Rectal smooth muscle tissue (tissue), 1 donor: ENCODE data around the gene BCL2L11.

Experiments
- H3K27ac ChIP-seq: one replicate; pipeline ENCODE4 v1.7.0; 2013; ENCODE audit warnings: low read depth, low read length, inconsistent platforms
- H3K27me3 ChIP-seq: one replicate; pipeline ENCODE4 v1.7.0; 2013; ENCODE audit warnings: low read length; ENCODE audit not compliant: control insufficient read depth, insufficient read depth
- H3K36me3 ChIP-seq: one replicate; pipeline ENCODE4 v1.7.0; 2013; ENCODE audit warnings: low read length; ENCODE audit not compliant: control insufficient read depth, insufficient read depth
- H3K4me1 ChIP-seq: one replicate; pipeline ENCODE4 v1.7.0; 2013; ENCODE audit warnings: low read length; ENCODE audit not compliant: control insufficient read depth, insufficient read depth
- H3K4me3 ChIP-seq: one replicate; pipeline ENCODE4 v1.7.0; 2013; ENCODE audit warnings: low read length
- H3K9ac ChIP-seq: one replicate; pipeline ENCODE4 v1.7.0; 2013; ENCODE audit warnings: low read length

Gene BCL2L11

DNA sequence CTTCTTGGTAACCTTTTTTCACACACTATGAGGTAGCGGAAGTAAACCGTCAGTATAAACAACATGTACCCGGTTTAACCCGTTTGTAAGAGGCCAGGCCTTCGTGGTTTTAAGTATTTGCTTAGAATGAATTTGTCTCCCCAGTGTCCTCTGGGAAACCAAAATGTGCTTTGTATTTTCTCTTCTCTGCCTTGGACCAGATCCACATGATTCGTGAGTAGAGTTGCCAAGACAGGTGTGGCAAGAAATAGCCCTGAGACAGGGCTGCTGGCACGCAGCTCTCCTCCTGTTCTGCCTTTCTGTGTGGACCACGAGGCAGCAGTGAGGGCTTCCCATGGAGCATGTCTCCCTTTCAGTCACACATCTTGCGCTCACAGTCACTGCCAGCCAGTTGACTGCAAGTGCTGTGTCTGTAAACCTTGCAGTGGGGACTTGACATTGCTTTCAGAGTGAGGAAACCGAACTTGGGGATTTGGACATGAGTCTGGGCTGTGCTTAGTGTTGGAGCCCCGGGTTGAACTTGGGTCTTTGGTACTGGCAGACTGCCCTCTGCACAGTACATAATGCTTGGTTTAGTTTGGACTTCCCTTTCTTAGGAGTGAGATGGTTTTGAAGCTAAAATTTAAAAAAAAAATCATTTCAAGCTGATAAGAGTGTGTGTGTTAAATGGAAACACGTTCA, 19.1 kb downstream of the BCL2L11 start:
- Histone ChIP-seq H3K27me3 (no peaks in the 10 kb centered on the region), H3K9ac (no peak overlapping the region), H3K27ac (no peak overlapping the region), H3K4me1 (no peaks in the 10 kb centered on the region), H3K36me3 (no peaks in the 10 kb centered on the region), H3K4me3 (no peak overlapping the region)

DNA sequence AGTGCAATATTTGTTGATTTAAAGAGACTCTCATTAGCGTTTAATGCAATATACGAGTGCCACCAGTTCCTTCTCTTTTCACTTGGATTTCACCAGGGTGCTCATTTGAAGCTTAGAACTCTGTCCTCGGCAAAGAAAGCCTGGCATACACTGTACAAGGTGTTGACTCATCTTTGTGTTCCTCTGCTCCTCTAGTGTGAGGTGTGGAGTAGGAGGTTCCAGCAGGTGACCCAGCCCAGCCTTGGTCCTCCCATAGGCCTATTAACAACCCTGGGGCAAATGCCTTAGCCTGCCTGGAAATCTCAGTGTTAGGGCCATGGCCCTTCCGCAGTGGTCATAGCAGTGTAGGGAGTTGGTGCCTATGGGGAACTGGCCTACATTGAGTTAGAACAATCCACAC, 20.1 kb downstream of the BCL2L11 start:
- no peaks in the 10 kb centered on the region for H3K4me1 ChIP-seq
- no peak overlapping the region for H3K4me3 ChIP-seq
- H3K27me3 ChIP-seq: no peaks in the 10 kb centered on the region
- no peak overlapping the region for H3K9ac ChIP-seq
- H3K36me3 ChIP-seq: no peaks in the 10 kb centered on the region
- no peak overlapping the region for H3K27ac ChIP-seq

DNA sequence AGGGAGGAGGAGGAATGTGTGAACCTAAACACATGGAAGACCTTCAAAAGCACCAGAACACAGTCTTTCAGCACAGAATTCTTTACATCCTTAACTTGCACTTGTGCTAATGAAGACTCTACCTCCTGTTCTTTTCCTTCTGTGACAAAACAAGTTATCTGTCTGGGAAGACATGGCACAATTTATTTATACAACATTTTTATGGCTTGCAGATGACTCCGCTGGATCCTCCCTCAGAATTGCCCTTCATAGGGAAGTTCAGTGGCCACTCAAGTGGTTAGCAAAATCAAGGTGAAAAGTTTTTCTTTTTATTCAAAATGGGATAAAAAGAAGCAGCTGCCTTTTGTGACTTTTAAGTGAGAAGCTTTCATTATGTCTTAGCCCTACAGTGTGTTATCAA, 21.4 kb downstream of the BCL2L11 start:
- no peak overlapping the region for H3K27ac ChIP-seq
- no peak overlapping the region for H3K4me3 ChIP-seq
- no peak overlapping the region for H3K9ac ChIP-seq
- H3K27me3 ChIP-seq: no peaks in the 10 kb centered on the region
- no peaks in the 10 kb centered on the region for H3K4me1 ChIP-seq
- no peaks in the 10 kb centered on the region for H3K36me3 ChIP-seq

DNA sequence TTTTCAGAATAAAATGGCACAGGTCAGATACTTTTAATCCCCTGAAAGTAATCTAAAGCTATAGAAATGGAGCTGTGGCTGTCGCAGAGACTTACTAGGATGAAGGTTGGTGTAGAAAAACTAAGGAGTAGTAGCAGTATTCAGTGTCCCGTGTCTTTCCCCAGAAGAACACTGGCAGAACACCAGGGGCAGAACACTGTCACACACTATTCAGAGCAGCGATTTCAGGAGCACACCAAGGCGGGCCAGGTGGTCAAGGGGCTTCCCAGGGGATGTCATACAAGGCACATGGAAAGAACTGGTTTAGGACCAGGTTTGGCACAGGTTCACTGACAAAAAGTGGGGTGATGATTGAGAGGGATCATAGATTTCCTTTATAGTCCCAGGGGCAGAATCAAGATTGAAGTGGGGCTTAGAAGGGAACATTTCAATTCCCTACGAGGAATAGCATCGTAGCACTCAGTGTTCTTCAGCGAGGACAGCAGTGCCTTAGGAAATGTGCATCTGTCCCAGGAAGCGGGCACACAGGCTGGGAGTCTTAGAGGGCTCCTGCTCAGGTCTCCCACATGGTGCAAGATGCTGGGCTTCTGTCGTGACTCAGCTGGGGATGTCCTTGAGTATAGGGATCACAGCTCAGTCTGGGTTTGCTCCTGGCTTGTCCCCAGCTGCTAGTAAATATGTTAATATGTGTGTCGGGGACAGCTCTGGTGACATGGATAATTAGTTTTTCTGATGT, 22.6 kb downstream of the BCL2L11 start:
- H3K4me1 ChIP-seq: no peaks in the 10 kb centered on the region
- no peak overlapping the region for H3K27ac ChIP-seq
- H3K9ac ChIP-seq: no peak overlapping the region
- no peaks in the 10 kb centered on the region for H3K36me3 ChIP-seq
- no peaks in the 10 kb centered on the region for H3K27me3 ChIP-seq
- H3K4me3 ChIP-seq: no peak overlapping the region

DNA sequence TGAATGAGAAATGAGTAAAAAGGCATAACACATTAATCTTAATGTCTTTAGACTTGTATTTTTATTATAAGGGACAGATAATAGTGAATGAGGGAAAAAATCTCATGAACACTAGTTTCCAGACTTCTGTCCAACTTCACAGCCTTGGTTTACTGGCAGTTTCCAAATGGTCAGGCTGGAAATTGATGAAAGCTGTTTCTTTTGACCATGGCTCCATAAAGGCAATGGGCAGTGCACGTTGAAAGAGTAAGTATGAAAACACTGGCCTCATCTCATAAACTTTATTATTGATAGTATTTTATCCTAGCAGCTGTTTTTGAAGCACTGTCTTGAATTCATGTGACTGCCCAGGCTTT, 23.1 kb downstream of the BCL2L11 start:
- Histone ChIP-seq H3K27me3 (no peaks in the 10 kb centered on the region), H3K27ac (no peak overlapping the region), H3K4me1 (no peaks in the 10 kb centered on the region), H3K36me3 (no peaks in the 10 kb centered on the region), H3K4me3 (no peak overlapping the region), H3K9ac (no peak overlapping the region)

DNA sequence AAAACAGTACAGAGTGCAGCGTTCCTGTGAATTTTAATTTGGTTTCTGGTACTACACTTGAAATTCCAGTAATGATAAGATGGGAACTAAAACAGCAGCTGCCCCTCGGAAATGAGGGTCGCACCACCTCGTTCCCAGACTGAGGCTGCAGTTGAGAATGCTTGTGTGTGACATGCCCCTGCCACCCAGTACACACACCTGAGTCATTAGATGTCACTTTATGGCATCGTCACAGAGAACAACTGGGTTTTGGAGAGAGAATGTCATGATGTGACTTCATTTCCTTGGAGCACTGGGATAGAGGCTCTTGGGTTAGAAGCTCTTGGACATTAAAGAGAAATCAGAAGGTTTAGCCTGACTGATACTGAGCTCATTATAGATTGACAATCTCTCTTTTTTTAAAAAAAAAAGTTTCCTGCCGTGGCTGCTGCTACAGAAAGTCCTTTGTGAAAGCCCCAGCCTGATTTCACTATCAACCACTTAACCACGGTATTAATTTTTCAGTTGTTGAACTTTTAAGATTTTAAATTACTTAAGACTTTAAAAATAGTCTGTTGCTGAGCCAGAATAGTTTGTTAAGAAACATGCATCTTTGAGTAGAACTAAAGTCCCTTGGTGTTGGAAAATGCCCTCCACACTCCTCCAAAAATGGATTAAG, 24.5 kb downstream of the BCL2L11 start:
- Histone ChIP-seq H3K36me3 (no peaks in the 10 kb centered on the region), H3K9ac (no peak overlapping the region), H3K27me3 (no peaks in the 10 kb centered on the region), H3K4me1 (no peaks in the 10 kb centered on the region), H3K4me3 (no peak overlapping the region), H3K27ac (no peak overlapping the region)

DNA sequence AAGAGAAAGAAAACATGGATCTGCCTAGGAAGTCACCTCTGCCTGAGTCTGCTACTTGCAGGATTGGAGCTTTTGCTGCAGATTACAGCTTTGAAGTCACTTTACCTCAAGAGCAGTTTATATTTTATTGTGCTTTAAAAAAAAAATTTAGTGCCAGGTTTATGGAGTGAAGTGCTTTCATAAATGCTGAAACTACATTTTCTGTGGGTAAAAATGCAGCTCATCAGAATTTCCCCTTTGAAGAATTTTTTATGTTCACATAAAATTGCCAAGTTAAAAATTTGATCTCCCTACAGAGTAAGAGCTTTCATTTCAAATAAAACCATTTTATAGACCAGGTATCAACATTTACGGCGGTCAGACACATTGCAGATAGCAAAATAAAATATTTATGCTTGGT, 25.2 kb downstream of the BCL2L11 start:
- H3K36me3 ChIP-seq: no peaks in the 10 kb centered on the region
- H3K27me3 ChIP-seq: no peaks in the 10 kb centered on the region
- H3K4me1 ChIP-seq: no peaks in the 10 kb centered on the region
- H3K9ac ChIP-seq: no peak overlapping the region
- H3K27ac ChIP-seq: no peak overlapping the region
- no peak overlapping the region for H3K4me3 ChIP-seq

DNA sequence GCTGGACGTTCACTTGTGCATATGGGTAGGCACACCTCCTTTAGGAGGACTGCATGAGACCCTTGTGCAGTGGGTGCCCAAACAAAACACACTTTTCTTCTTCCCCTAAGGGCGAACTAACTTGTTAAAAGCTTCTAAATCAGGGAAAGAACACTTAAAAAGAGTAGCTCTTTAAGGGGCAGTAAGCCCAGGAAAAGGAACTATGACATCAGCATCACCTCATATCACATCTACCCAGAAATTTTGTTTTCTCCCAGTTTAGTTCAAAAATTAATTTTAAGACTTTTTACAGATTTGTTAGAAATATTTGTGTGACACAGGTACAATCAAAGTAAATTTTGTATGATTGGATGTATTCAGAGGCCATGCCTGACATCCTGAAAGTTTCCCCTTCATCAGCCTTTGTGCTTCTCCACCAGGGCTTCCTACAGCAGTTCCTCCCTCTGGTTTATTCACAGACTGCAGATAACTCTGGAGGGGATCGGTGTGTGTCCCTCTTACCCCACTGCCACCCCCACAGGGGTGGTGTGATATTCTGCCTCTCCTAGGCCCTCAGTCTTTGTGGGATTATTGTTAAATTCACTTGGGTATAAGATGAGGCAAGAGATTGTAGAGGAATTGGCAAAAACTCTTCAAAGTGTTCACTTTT, 27.6 kb downstream of the BCL2L11 start:
- H3K27ac ChIP-seq: no peak overlapping the region
- H3K9ac ChIP-seq: no peak overlapping the region
- H3K4me3 ChIP-seq: no peak overlapping the region
- no peaks in the 10 kb centered on the region for H3K36me3 ChIP-seq
- no peaks in the 10 kb centered on the region for H3K27me3 ChIP-seq
- no peaks in the 10 kb centered on the region for H3K4me1 ChIP-seq

DNA sequence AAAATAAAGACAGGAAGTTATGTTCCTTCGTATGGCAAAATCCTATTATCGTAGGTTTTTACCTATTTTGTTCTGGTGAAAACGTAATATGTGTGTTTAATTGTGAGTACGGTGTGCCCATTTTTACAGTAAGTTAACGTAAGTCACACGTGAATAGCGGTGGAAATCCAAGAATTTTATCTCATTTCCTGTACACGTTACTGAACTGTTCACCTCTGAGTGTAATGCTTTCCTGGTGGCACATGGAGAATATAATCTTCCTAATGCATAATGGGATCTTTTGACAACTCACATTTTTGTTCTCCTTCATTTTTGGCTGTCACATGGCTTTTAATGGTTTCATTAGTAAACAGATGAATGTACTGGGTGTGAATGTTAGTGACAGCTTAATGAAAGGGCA, 28.2 kb downstream of the BCL2L11 start:
- Histone ChIP-seq H3K27me3 (no peaks in the 10 kb centered on the region), H3K4me3 (no peak overlapping the region), H3K9ac (no peak overlapping the region), H3K4me1 (no peaks in the 10 kb centered on the region), H3K27ac (no peak overlapping the region), H3K36me3 (no peaks in the 10 kb centered on the region)

DNA sequence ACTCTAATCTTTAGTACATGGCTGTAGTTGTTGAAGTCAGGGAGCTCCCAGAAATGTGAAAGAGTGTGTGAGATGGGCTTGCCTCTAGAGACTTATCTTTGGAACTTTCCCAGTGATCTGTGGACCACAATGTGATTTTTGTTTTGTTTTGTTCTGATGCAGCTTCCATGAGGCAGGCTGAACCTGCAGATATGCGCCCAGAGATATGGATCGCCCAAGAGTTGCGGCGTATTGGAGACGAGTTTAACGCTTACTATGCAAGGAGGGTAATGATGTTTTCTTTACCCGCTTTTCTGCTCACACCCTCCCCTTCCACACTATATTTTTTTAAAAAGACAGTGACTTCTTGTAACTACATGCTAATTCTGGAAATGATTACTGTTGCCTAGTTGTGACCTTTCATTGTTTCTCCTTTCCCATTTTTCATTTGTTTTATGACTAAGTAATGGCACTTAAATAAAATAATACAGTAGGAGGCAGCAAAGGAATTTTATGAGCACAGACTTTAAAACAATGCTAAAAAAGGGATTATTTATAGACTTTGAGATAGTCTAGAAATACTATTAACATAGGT, 29.3 kb downstream of the BCL2L11 start:
- no peak overlapping the region for H3K27ac ChIP-seq
- no peaks in the 10 kb centered on the region for H3K4me1 ChIP-seq
- H3K9ac ChIP-seq: no peak overlapping the region
- H3K27me3 ChIP-seq: no peaks in the 10 kb centered on the region
- H3K36me3 ChIP-seq: no peaks in the 10 kb centered on the region
- H3K4me3 ChIP-seq: no peak overlapping the region

DNA sequence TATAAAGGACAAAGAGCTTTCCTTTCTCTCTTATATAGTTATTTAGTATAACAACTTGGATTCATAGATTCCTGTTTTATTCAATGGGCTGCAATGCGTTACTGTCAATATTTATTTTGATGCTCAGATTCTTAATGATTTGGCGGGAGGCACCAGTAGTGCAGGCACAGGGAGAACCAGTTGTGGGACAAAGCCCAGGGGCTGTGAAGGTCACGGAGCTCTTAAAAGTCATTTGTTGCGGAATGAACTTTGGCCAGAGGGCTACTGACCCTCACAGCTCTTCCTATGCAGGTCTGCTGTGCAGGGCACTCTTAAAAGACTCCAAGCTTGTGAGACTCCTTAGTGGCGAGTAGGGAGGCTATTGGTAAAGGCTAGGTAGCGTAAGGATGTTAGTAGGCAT, 34.0 kb downstream of the BCL2L11 start:
- Histone ChIP-seq H3K4me3 (no peak overlapping the region), H3K27ac (no peak overlapping the region), H3K27me3 (no peaks in the 10 kb centered on the region), H3K4me1 (no peaks in the 10 kb centered on the region), H3K9ac (no peak overlapping the region), H3K36me3 (peaks cover 2% of the 10 kb centered on the region)

DNA sequence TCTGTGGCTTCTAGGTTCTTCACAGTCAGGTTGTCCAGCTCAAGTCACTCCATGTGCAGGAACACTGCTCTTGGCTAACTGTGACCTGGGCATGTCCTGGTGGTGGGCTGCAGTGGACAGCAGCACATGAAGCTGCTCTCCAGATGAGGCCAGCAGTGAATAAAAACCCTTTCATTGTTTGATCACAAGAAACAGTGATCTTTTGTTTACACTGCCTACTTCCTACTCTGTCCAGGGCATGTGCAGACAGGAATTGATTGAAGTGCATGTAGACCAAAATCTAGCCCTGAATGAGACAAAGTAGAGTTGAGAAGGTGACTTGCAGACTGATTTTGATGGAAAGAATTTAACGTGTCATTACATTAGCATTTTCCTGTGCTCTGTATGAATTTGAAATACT, 34.9 kb downstream of the BCL2L11 start:
- Histone ChIP-seq H3K27ac (no peak overlapping the region), H3K4me3 (no peak overlapping the region), H3K9ac (no peak overlapping the region), H3K36me3 (peaks cover 2% of the 10 kb centered on the region), H3K27me3 (no peaks in the 10 kb centered on the region), H3K4me1 (no peaks in the 10 kb centered on the region)
